Epithelial cell of proximal tubule (primary cell): ENCODE results near the gene DNLZ. TPM values are rescaled to one million over a fixed set of nuclear protein-coding genes. Genes with fewer than 3 reads are reported as not detected.

Source experiments
- DNase-seq: peaks from one replicate; pipeline ENCODE4 v3.0.0-alpha.2; 2011; ENCODE audit warnings: low read depth
- H3K4me3 ChIP-seq: 2 replicates; pipeline ENCODE4 v1.5.1; 2011; ENCODE audit warnings: low read depth, mild to moderate bottlenecking, low read length
- total RNA-seq: library from RNA; depleted of rRNA; stranded (reverse); fragments of >200 nt; gene quantifications from 2 replicates; pipeline ENCODE4 v1.2.3, GENCODE V29; 2015
- TF ChIP-seq, protein P1 (sequence below): conservative IDR thresholded peaks from 2 replicates; pipeline ENCODE4 v1.5.1; 2012; ENCODE audit warnings: low read depth, mild to moderate bottlenecking, low read length

Gene DNLZ
- total RNA-seq, 1 donor from 2014 or later = 67.2 TPM

DNA sequence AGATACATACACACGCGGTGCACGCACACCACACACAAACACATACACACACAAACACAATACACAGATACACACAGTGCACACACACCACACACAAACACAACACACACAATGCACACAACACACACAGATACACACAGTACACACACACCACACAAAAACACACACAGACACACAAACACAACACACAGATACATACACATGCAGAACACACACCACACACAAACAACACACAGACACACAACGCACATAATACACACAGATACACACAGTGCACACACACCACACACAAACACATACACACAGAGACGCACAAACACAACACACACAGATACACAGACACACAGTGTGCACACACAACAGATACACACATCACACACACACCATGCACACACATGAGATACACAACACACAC lies 53.7 kb downstream of the DNLZ start:
- DNase-seq = no peak
- TF ChIP-seq, protein P1, sequence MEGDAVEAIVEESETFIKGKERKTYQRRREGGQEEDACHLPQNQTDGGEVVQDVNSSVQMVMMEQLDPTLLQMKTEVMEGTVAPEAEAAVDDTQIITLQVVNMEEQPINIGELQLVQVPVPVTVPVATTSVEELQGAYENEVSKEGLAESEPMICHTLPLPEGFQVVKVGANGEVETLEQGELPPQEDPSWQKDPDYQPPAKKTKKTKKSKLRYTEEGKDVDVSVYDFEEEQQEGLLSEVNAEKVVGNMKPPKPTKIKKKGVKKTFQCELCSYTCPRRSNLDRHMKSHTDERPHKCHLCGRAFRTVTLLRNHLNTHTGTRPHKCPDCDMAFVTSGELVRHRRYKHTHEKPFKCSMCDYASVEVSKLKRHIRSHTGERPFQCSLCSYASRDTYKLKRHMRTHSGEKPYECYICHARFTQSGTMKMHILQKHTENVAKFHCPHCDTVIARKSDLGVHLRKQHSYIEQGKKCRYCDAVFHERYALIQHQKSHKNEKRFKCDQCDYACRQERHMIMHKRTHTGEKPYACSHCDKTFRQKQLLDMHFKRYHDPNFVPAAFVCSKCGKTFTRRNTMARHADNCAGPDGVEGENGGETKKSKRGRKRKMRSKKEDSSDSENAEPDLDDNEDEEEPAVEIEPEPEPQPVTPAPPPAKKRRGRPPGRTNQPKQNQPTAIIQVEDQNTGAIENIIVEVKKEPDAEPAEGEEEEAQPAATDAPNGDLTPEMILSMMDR = no peak
- no peak overlapping the region for H3K4me3 ChIP-seq

Other genes with a start within 250 kb of the DNLZ start
- 37.5 and 51.7 TPM in 2 replicates for gene TMEM250, start 244.9 kb downstream of the DNLZ start, total RNA-seq
- not detected in 2 replicates for gene LHX3, start 158.6 kb downstream of the DNLZ start, total RNA-seq
- 17.8 and 19.2 TPM in 2 replicates for gene QSOX2, start 117.9 kb downstream of the DNLZ start, total RNA-seq
- 0.75 TPM in 1 of 2 replicates, not detected in the other for gene CCDC187, start 59.6 kb downstream of the DNLZ start, total RNA-seq
- gene GPSM1, start 36.2 kb downstream of the DNLZ start, total RNA-seq = 21.1 and 28.2 TPM in 2 replicates
- gene CARD9, start 9.9 kb upstream of the DNLZ start, total RNA-seq = 1.2 and 1.4 TPM in 2 replicates
- gene SNAPC4, start 36.4 kb upstream of the DNLZ start, total RNA-seq = 15.0 and 22.4 TPM in 2 replicates
- gene ENTR1, start 46.9 kb upstream of the DNLZ start, total RNA-seq = 57.5 and 87.6 TPM in 2 replicates
- gene PMPCA, start 46.9 kb upstream of the DNLZ start, total RNA-seq = 50.7 and 82.5 TPM in 2 replicates
- 20.3 and 21.1 TPM in 2 replicates for gene INPP5E, start 76.1 kb upstream of the DNLZ start, total RNA-seq
- gene SEC16A, start 119.3 kb upstream of the DNLZ start, total RNA-seq = 36.4 and 41.7 TPM in 2 replicates
- 17.1 and 39.7 TPM in 2 replicates for gene NOTCH1, start 182.3 kb upstream of the DNLZ start, total RNA-seq